Activated naive CD4-positive, alpha-beta T cell treated with anti-CD3 and anti-CD28 coated beads for 36 hours (primary cell): ENCODE data around the gene PIK3C2G. TPM values are rescaled to one million over a fixed set of nuclear protein-coding genes. Genes with fewer than 3 reads are reported as not detected.
"Not testable (repeated sequence)": the region's sequence is repeated elsewhere in the genome, so short reads cannot be mapped to it uniquely, and the experiment has no call there.

Experiments used
- CTCF ChIA-PET: fragments of 350-600 bp; sonication (Branson Sonifier 250); formaldehyde crosslinking; loops from one replicate; lab custom pipeline; 2021; ENCODE audit warnings: antibody characterized with exemption; lab: Charles Lee
- DNase-seq: peaks from one replicate; pipeline ENCODE4 v3.0.0-alpha.2; 2020
- H3K27ac Mint-ChIP-seq: one replicate; pipeline ENCODE4 v1.8.0; 2021; ENCODE audit warnings: mild to moderate bottlenecking, mixed read lengths
- H3K27me3 Mint-ChIP-seq: one replicate; pipeline ENCODE4 v1.8.0; 2021; ENCODE audit warnings: low read depth, mixed read lengths
- H3K36me3 Mint-ChIP-seq: one replicate; pipeline ENCODE4 v1.8.0; 2021; ENCODE audit warnings: low read depth, mixed read lengths
- H3K4me1 Mint-ChIP-seq: one replicate; pipeline ENCODE4 v1.8.0; 2021; ENCODE audit warnings: low read depth, mixed read lengths
- H3K4me3 Mint-ChIP-seq: one replicate; pipeline ENCODE4 v1.8.0; 2021; ENCODE audit warnings: mild to moderate bottlenecking, moderate library complexity, mixed read lengths
- H3K9me3 Mint-ChIP-seq: one replicate; pipeline ENCODE4 v1.8.0; 2021; ENCODE audit warnings: mixed read lengths
- intact Hi-C: fragments of 100-400 bp; cut with micrococcal nuclease; formaldehyde crosslinking; loops from one replicate; pipeline ENCODE4 v1.15.1; 2023
- total RNA-seq, 2 experiments: library from RNA; stranded (reverse); gene quantifications; one replicate each; pipeline ENCODE4 v1.2.3, GENCODE V29; 2021

Gene PIK3C2G
- total RNA-seq, 2 experiments from 2014 or later: not detected

GRCh38 chr12:18689771-18690170 lies 428.5 kb downstream of the PIK3C2G start:
- Mint-ChIP-seq H3K27me3 (no peaks in the 10 kb centered on the region), H3K9me3 (peaks cover 8% of the 10 kb centered on the region), H3K27ac (no peak overlapping the region), H3K4me3 (no peak overlapping the region), H3K36me3 (no peaks in the 10 kb centered on the region), H3K4me1 (no peaks in the 10 kb centered on the region)
- intact Hi-C loops: no loop called here
- CTCF ChIA-PET: no interaction called here
- DNase-seq: no peak

- intact Hi-C loops: no loop called here
- no peak for DNase-seq
- Mint-ChIP-seq H3K4me1 (no peaks in the 10 kb centered on the region), H3K9me3 (peaks cover 8% of the 10 kb centered on the region), H3K27me3 (no peaks in the 10 kb centered on the region), H3K4me3 (no peak overlapping the region), H3K27ac (no peak overlapping the region), H3K36me3 (no peaks in the 10 kb centered on the region)
- CTCF ChIA-PET: no interaction called here
Observed at GRCh38 chr12:18690653-18691052, 429.3 kb downstream of the PIK3C2G start.

GRCh38 chr12:18693986-18694385 lies 432.7 kb downstream of the PIK3C2G start:
- H3K4me3 Mint-ChIP-seq, CTCF ChIA-PET, DNase-seq, H3K27me3 Mint-ChIP-seq, intact Hi-C loops, H3K36me3 Mint-ChIP-seq, H3K27ac Mint-ChIP-seq, H3K4me1 Mint-ChIP-seq: not testable (repeated sequence)
- peaks cover 13% of the 10 kb centered on the region for H3K9me3 Mint-ChIP-seq

GRCh38 chr12:18696971-18697602 lies 435.8 kb downstream of the PIK3C2G start:
- H3K36me3 Mint-ChIP-seq: no peaks in the 10 kb centered on the region
- no peak for DNase-seq
- H3K4me3 Mint-ChIP-seq: no peak overlapping the region
- CTCF ChIA-PET: no interaction called here
- H3K27ac Mint-ChIP-seq: no peak overlapping the region
- no peaks in the 10 kb centered on the region for H3K27me3 Mint-ChIP-seq
- no peaks in the 10 kb centered on the region for H3K4me1 Mint-ChIP-seq
- intact Hi-C loops: no loop called here
- peaks cover 13% of the 10 kb centered on the region for H3K9me3 Mint-ChIP-seq

Other genes starting within 250 kb of the PIK3C2G start
- not detected for gene RERGL, start 171.3 kb upstream of the PIK3C2G start, total RNA-seq